Liver (tissue), 3 donors: Measurements from ENCODE around the gene WNK1.

Source experiments
- CTCF ChIP-seq: fragments of 150-350 bp; IDR thresholded peaks from 2 replicates; pipeline ENCODE4 v1.5.1; 2017; ENCODE audit warnings: improper control_type of control experiment, low read depth, low read length; ENCODE audit not compliant: missing input control
- FOXA1 ChIP-seq: IDR thresholded peaks from 2 replicates; pipeline ENCODE4 v1.6.1; 2016; ENCODE audit warnings: antibody characterized with exemption
- GABPA ChIP-seq, 2 donors: IDR thresholded peaks in 1 of 2; conservative IDR thresholded peaks in 1 of 2; 2 replicates each; pipeline ENCODE4 v1.6.1; 2016; ENCODE audit warnings: antibody characterized with exemption in 2 of 2, mild to moderate bottlenecking in 1 of 2, moderate library complexity in 1 of 2
- MAX ChIP-seq: IDR thresholded peaks from 2 replicates; pipeline ENCODE4 v1.6.1; 2016; ENCODE audit warnings: antibody characterized with exemption
- REST ChIP-seq: IDR thresholded peaks from 2 replicates; pipeline ENCODE4 v1.6.1; 2016; ENCODE audit warnings: antibody characterized with exemption, mild to moderate bottlenecking
- TAF1 ChIP-seq: conservative IDR thresholded peaks from 2 replicates; pipeline ENCODE4 v1.6.1; 2016; ENCODE audit warnings: antibody characterized with exemption, mild to moderate bottlenecking
- YY1 ChIP-seq: IDR thresholded peaks from 2 replicates; pipeline ENCODE4 v1.6.1; 2016; ENCODE audit warnings: antibody characterized with exemption, mild to moderate bottlenecking
- ZBTB33 ChIP-seq: IDR thresholded peaks from 2 replicates; pipeline ENCODE4 v1.6.1; 2016; ENCODE audit warnings: antibody characterized with exemption
- donor health status: healthy.
- donor health status: healthy.

GRCh38 chr12:944211-944610 lies 191.8 kb downstream of the WNK1 start:
- no peak for TF ChIP-seq CTCF
- no peak for TF ChIP-seq YY1
- TF ChIP-seq TAF1: no peak
- TF ChIP-seq GABPA (IDR thresholded peaks at IDR 0.05 in 1 of 2, conservative IDR thresholded peaks at IDR 0.05 in 1 of 2): no peak
- no peak for TF ChIP-seq MAX
- TF ChIP-seq FOXA1: no peak
- TF ChIP-seq ZBTB33: no peak
- no peak for TF ChIP-seq REST
